Activated CD4-positive, alpha-beta T cell treated with anti-CD3 and anti-CD28 coated beads, Interleukin-2, amount 50 U/mL, for 48 hours (primary cell): ENCODE measurements around the gene EFNA3.
"Not testable (repeated sequence)": the region's sequence is repeated elsewhere in the genome, so short reads cannot be mapped to it uniquely, and the experiment has no call there.

Source experiments
- DNase-seq, 2 experiments: peaks; one replicate each; pipeline ENCODE4 v3.0.0-alpha.2; 2020

Gene EFNA3

GRCh38 chr1:155118090-155118489 lies 39.5 kb downstream of the EFNA3 start:
- DNase-seq = not testable (repeated sequence)

- no peak for DNase-seq
Observed at GRCh38 chr1:155120253-155120652, 41.6 kb downstream of the EFNA3 start.

GRCh38 chr1:155121249-155121648 lies 42.6 kb downstream of the EFNA3 start:
- DNase-seq = no peak

GRCh38 chr1:155122308-155122707 lies 43.7 kb downstream of the EFNA3 start:
- no peak for DNase-seq

DNA sequence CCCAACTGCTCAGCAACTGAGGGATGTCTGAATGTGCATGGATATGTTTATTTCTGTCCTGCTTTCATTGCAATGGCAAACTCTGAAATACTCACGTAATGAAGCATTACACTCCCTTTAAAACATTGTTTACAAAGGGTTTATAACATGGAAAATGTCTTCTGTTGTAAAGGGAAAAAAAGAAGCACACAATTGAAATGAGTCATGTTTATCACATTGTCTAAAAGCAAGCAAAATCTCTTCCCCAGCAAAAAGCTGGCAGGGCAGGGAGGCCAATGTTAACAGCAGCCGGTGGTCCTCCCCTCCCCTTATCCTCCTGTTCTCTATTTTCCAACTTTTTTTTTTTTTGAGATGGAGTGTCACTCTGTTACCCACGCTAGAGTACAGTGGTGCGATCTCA lies 45.2 kb downstream of the EFNA3 start:
- no peak for DNase-seq

DNA sequence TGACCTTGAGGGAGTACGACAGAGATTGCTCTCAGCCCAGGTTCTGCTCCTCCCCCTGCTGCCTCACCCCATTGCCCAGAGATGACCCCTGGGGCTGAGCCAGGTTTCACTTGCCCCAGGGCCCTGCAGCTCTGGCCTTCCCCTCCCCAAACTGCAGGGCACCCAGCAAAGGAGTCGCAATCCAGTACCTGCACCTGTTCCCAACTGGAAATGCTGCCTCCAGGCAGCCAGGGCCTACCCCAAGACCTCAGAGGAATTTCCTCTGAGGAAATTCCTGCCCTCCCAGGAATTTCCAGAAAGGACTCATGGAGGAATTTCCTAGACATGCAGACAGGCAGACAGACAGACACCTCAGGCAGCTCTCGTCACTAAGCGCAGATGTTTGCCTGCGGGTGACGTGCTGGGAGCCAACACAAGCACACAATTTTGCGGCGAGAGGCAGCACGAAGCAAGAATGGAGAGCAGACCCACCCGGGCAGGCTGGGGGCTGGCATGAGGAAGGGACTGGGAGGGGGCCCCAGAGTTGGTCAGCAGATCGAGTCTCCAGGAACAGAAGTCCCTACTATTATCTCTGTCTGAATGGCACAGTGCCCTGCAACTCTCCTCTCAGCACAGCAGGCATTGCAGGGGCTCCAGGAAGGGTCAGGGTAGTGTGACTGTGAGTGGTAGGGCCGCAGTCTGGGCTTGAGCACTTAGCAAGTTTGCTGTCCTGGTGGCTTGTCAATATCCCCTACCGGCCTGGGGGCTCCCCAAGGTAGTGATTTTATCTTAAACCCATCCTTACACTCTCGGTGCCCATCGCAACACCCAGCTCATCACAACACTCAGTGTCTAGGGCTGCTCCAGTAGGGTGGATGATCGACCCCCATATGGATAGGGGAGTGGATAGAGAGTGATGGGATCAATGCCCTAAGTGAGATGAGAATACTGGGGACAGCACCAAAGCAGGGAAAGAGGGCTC lies 46.1 kb downstream of the EFNA3 start:
- DNase-seq = no peak

DNA sequence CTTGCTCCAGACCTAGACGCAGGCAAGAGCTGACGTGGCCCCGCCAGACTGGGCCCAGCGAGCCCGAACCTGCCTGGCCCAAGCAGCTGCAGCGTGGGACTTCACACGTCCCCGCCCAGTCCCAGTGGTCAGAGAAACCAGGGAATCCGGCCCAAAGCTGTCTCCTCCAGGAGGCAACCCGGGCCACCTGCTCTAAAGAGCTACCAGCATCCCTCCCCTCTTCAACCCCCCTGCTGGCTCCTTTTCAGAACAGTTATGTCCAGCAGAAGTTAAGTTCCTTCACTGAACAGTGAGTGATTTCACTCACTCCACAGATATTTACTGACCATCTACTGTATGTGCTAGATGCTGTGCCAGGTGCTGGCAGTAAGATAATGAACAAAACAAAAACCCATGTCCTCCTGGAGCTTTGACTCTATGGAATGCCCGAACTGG lies 46.9 kb downstream of the EFNA3 start:
- no peak for DNase-seq

DNA sequence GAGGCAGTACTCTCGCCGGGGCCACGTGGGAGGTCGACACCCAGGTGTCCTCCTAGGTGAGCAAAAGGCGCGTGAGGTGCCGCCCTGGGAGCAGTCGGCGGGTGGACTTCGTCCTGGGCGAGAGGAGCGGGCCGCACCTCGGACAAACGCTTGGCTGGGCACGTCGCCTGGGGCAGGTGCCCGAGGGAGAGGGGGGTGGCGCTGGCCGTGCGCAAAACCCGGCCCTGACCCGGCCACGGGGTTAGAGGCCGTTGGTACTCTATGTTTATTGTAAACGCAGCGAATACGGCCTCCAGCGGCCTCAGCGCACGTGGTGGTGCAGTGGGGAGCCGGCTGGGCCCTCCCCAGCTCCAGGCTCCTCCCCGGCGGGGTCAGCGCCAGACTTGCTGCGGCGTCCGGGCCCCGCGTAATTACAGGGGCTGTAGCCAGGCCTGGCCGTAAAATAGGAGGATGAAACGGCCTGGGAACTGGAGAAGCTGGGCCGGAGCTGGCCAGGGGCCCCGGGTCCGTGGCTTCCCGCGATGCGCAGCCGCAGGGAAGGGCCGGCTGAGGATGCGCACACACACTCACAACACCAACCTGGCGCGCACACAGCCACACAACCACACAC lies 47.4 kb downstream of the EFNA3 start:
- DNase-seq = no peak

GRCh38 chr1:155126556-155127104 lies 48.0 kb downstream of the EFNA3 start:
- peak; percentile 32 to 36 for DNase-seq

- peak; percentile 47 to 53 for DNase-seq
Observed at GRCh38 chr1:155127105-155127966, 48.7 kb downstream of the EFNA3 start, which contains the start of gene EFNA1. EFNA1 (plus strand) TSS chr1:155127876; CDS start chr1:155127978, 102 bp downstream.

GRCh38 chr1:155127967-155128754 lies 49.5 kb downstream of the EFNA3 start:
- DNase-seq = no peak

DNA sequence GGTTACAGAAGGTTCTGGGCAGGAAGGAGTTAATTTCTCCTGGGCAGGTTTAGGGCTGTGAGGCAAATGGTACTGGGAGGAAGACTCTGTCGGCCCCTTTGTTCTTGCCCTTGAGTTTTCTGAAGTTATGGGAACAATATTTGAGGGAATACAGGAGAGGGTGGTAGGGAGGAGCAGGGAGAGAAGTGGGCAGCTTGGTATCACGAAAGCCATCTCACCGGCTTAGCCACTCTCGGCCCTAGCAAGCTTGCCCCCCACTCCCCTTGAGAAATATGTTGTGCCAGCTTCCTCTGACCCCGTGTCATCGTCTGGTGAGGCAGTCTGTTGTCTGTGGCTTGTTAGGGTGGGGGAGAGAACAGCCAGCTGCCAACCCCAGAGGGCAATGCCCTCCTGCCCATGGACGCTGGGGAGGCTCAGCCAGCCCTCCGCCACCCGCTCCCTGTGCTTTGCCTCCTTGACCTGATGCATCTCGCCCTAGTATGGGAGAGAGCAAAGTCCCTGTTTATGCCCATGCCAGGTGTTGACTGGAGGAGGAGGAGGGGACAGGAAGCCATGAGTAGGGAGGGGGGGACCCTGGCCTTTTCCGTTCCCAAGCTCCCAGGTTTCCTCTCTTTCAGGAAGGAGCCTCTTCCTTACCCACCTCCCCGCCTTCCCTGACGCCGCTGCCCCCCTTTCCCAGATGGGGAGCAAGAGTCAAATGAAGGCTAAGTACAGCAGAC lies 50.3 kb downstream of the EFNA3 start:
- no peak for DNase-seq

DNA sequence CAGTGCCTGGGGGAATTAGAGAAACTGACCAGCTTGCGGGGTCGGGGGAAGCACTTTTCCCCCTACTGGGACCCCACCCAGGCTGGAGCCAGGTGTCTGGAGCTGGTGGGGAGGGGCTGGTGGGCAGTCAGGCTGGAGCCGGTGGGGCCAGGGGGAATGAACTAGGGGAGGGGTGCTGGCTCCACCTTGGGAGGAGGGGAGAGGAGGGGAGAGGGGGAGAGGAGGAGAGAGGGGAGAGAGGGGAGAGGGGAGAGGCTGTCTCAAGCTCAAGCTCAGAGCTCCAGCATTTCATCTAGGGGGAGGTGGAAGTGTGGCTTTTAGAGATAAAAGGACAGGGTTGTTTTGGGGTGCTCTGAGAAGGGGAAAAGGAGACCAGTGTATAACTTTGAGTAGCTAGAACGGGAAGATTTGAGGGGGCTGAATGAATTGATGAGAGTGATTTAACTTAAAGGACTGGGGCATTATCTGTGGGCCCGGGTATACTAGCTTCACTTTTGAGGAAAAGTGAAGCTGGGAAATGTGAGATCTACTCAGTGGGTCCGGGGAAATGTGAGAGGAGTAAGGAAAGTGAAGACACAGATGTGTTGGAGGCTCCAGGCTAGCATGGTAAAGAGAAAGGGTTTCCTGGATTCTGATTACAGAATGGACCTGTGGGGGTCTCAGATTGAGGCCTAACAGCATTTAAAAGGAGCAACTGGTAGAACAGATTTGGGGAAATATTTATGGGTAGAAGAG lies 51.8 kb downstream of the EFNA3 start:
- DNase-seq = no peak

GRCh38 chr1:155131285-155131684 lies 52.6 kb downstream of the EFNA3 start:
- DNase-seq = no peak

DNA sequence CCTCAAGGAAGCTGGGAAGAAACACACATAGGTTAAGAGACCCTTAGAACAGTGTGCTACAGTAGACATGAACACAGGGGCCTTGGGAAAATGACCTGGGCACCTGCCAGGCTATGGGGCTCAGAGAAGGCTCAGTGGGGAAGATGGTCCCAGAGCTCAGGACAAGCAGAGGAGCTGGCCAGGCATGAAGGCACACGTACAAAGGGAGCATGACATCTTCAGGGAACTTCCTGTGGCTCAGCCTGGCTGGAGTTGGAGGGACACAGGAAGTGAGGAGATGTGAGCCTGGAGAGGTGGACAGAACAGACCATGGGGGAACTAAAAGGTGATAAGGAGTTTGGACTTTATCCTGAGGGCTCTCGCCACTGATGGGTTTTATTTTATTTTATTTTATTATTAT lies 53.2 kb downstream of the EFNA3 start:
- no peak for DNase-seq

DNA sequence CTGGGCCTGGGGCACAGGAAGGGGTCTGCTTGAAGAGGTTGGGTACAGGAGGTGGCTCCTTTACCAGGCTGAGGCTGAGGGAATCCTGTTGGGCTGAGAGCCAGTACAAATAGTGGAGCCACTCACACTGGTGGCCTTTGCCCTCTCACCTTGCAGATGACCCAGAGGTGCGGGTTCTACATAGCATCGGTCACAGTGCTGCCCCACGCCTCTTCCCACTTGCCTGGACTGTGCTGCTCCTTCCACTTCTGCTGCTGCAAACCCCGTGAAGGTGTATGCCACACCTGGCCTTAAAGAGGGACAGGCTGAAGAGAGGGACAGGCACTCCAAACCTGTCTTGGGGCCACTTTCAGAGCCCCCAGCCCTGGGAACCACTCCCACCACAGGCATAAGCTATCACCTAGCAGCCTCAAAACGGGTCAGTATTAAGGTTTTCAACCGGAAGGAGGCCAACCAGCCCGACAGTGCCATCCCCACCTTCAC lies 55.2 kb downstream of the EFNA3 start:
- no peak for DNase-seq

DNA sequence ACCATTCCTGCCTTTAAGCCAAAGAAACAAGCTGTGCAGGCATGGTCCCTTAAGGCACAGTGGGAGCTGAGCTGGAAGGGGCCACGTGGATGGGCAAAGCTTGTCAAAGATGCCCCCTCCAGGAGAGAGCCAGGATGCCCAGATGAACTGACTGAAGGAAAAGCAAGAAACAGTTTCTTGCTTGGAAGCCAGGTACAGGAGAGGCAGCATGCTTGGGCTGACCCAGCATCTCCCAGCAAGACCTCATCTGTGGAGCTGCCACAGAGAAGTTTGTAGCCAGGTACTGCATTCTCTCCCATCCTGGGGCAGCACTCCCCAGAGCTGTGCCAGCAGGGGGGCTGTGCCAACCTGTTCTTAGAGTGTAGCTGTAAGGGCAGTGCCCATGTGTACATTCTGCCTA lies 55.7 kb downstream of the EFNA3 start:
- DNase-seq = no peak

DNA sequence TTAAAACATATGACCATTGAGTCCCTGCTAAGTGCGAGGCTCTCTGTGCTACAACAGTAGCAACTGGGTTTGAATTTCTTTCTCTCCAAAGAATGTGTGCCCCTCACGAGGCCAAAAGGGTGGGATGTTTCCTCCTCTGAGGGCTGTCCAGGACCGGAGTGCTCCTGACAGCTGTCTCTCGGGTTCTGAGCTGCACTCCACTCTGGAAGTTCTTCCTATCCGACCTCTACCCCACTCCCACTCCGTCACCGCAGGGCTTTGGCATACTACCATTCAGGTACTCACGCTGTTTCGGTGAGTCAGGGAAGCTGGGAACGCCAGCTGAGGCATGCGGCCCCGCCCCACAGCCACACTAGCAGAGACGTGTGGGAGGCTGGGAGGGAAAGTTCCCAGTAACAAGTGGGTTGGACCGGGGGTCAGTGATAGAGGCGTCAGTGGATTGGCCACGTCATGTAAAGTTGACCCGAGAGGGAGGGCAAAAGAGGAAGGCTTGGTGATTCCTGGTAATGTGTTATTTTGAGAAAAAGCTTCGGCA lies 56.3 kb downstream of the EFNA3 start:
- peak; percentile 89 to 92 for DNase-seq

GRCh38 chr1:155135415-155136028 lies 56.9 kb downstream of the EFNA3 start, which contains the start of gene SLC50A1:
SLC50A1 (plus strand) TSS chr1:155135852; CDS start chr1:155135912, 60 bp downstream.
- DNase-seq = peak; percentile 95
